Neural progenitor cell (in vitro differentiated cells): ENCODE data around the gene OBSL1.

Experiments
- CTCF ChIP-seq: fragments of 200-600 bp; sonication (generic); IDR thresholded peaks from 2 replicates; pipeline ENCODE4 v1.5.1; 2017; ENCODE audit warnings: antibody characterized with exemption, mild to moderate bottlenecking
- EZH2 ChIP-seq: fragments of 200-600 bp; sonication (generic); IDR thresholded peaks from 2 replicates; pipeline ENCODE4 v1.6.1; 2017; ENCODE audit warnings: antibody characterized with exemption, mild to moderate bottlenecking, moderate library complexity
- EZH2phosphoT487 ChIP-seq: fragments of 200-600 bp; sonication (generic); IDR thresholded peaks from 2 replicates; pipeline ENCODE4 v1.6.1; 2017; ENCODE audit warnings: antibody characterized with exemption

- TF ChIP-seq CTCF = no peak
- no peak for TF ChIP-seq EZH2
- no peak for TF ChIP-seq EZH2phosphoT487
These were observed 3.5 kb downstream of the OBSL1 start for GRCh38 chr2:219567791-219568361.
